Gastroesophageal sphincter (tissue), 3 donors: ENCODE results near the gene ZNF529.
"Not testable (repeated sequence)": the region's sequence is repeated elsewhere in the genome, so short reads cannot be mapped to it uniquely, and the experiment has no call there.

ENCODE experiments used
- CTCF ChIP-seq, 4 experiments: fragments of 200-600 bp in 2 of 4; fragments of 450-650 bp in 2 of 4; sonication (generic) in 1 of 4; IDR thresholded peaks; one replicate each; pipeline ENCODE4 v1.5.1; 2017 to 2019; ENCODE audit warnings: antibody characterized with exemption in 4 of 4, mild to moderate bottlenecking in 2 of 4, moderate library complexity in 2 of 4
- EP300 ChIP-seq: sonication (generic); formaldehyde crosslinking; IDR thresholded peaks from one replicate; pipeline ENCODE4 v1.6.1; 2017; ENCODE audit warnings: antibody characterized with exemption, mild to moderate bottlenecking
- POLR2A ChIP-seq, 2 donors: fragments of 450-650 bp; IDR thresholded peaks; one replicate each; pipeline ENCODE4 v1.6.1; 2017; ENCODE audit warnings: antibody characterized with exemption in 2 of 2, mild to moderate bottlenecking in 2 of 2, moderate library complexity in 1 of 2
- POLR2AphosphoS5 ChIP-seq: sonication (generic); formaldehyde crosslinking; IDR thresholded peaks from one replicate; pipeline ENCODE4 v1.6.1; 2017; ENCODE audit warnings: antibody characterized with exemption

DNA sequence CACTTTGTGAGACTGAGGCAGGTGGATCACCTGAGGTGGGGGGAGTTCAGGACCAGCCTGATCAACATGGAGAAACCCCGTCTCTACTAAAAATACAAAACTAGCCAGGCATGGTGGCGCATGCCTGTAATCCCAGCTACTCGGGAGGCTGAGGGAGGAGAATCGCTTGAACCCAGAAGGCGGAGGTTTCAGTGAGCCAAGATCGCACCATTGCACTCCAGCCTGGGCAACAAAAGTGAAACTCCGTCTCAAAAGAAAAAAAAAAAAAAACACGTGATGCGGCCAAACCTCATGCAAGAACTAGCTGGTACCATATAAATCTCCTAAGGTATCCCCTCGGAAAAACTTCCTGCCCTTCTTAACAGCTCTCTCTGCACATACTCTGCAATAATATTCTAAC lies 29.6 kb upstream of the ZNF529 start:
- not testable (repeated sequence) for TF ChIP-seq CTCF (IDR thresholded peaks at IDR 0.05); POLR2A (IDR thresholded peaks at IDR 0.05); POLR2AphosphoS5; EP300
